Measurements from ENCODE around the gene TRA2B.

DNA sequence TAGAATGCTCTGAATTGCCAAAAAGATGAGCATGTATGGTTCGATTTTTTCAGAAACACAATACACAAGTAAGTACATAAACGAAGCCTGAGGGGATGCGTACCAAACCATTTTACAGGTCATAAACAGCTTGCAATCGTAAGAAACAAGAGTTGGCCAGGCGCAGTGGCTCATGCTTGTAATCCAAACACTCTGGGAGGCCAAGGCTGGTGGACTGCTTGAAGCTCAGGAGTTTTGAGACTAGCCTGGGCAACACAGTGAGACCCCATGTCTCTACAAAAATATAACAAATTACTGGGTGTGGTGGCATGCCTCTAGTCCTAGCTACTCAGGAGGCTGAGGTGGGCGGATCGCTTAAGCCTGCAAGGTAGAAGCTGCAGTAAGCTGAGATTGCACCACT, 13.4 kb downstream of the TRA2B start:
- TF ChIP-seq, protein P1, sequence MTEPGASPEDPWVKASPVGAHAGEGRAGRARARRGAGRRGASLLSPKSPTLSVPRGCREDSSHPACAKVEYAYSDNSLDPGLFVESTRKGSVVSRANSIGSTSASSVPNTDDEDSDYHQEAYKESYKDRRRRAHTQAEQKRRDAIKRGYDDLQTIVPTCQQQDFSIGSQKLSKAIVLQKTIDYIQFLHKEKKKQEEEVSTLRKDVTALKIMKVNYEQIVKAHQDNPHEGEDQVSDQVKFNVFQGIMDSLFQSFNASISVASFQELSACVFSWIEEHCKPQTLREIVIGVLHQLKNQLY (CRISPR knock-in tag; IDR thresholded peaks at IDR 0.05), result no peak
- TF ChIP-seq, protein P2, sequence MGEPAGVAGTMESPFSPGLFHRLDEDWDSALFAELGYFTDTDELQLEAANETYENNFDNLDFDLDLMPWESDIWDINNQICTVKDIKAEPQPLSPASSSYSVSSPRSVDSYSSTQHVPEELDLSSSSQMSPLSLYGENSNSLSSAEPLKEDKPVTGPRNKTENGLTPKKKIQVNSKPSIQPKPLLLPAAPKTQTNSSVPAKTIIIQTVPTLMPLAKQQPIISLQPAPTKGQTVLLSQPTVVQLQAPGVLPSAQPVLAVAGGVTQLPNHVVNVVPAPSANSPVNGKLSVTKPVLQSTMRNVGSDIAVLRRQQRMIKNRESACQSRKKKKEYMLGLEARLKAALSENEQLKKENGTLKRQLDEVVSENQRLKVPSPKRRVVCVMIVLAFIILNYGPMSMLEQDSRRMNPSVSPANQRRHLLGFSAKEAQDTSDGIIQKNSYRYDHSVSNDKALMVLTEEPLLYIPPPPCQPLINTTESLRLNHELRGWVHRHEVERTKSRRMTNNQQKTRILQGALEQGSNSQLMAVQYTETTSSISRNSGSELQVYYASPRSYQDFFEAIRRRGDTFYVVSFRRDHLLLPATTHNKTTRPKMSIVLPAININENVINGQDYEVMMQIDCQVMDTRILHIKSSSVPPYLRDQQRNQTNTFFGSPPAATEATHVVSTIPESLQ (CRISPR knock-in tag; IDR thresholded peaks at IDR 0.05), result no peak
- TF ChIP-seq TEAD4 (CRISPR knock-in tag; IDR thresholded peaks at IDR 0.05) (no peak), JUN (CRISPR knock-in tag; IDR thresholded peaks at IDR 0.05) (no peak), FOXP1 (CRISPR knock-in tag; IDR thresholded peaks at IDR 0.05; ENCODE audit: borderline replicate concordance) (no peak)
- TF ChIP-seq, protein P3, sequence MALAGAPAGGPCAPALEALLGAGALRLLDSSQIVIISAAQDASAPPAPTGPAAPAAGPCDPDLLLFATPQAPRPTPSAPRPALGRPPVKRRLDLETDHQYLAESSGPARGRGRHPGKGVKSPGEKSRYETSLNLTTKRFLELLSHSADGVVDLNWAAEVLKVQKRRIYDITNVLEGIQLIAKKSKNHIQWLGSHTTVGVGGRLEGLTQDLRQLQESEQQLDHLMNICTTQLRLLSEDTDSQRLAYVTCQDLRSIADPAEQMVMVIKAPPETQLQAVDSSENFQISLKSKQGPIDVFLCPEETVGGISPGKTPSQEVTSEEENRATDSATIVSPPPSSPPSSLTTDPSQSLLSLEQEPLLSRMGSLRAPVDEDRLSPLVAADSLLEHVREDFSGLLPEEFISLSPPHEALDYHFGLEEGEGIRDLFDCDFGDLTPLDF (CRISPR knock-in tag; IDR thresholded peaks at IDR 0.05), result no peak
- TF ChIP-seq, protein P4, sequence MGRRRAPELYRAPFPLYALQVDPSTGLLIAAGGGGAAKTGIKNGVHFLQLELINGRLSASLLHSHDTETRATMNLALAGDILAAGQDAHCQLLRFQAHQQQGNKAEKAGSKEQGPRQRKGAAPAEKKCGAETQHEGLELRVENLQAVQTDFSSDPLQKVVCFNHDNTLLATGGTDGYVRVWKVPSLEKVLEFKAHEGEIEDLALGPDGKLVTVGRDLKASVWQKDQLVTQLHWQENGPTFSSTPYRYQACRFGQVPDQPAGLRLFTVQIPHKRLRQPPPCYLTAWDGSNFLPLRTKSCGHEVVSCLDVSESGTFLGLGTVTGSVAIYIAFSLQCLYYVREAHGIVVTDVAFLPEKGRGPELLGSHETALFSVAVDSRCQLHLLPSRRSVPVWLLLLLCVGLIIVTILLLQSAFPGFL (CRISPR knock-in tag; IDR thresholded peaks at IDR 0.05; ENCODE audit: borderline replicate concordance), result no peak
